GM20000 (cell line): Measurements from ENCODE around the gene CCDC102B.

Source experiments
- DNase-seq: peaks from one replicate; pipeline ENCODE4 v3.0.0; 2012; ENCODE audit warnings: low spot score
- CTCF ChIP-seq: IDR thresholded peaks from 2 replicates; pipeline ENCODE4 v1.5.1; 2012; ENCODE audit warnings: mild to moderate bottlenecking, control low read depth; ENCODE audit errors: extremely low read depth, missing control alignments

The CCDC102B gene

GRCh38 chr18:68797871-68798270 is at the start of gene CCDC102B:
Gene CCDC102B (plus strand): TSS chr18:68798080. CDS start chr18:68836764, 38,684 bp downstream.
- no peak for DNase-seq
- no peak for TF ChIP-seq CTCF

- TF ChIP-seq CTCF: no peak
- DNase-seq: no peak
Observed at GRCh38 chr18:68757126-68757525, 40.8 kb upstream of the CCDC102B start.

GRCh38 chr18:68759308-68759707 is 38.6 kb upstream of the CCDC102B start:
- no peak for TF ChIP-seq CTCF
- DNase-seq: no peak

- no peak for DNase-seq
- no peak for TF ChIP-seq CTCF
Observed at GRCh38 chr18:68763083-68763482, 34.8 kb upstream of the CCDC102B start.

GRCh38 chr18:68764016-68764415 is 33.9 kb upstream of the CCDC102B start:
- DNase-seq: no peak
- TF ChIP-seq CTCF: no peak

GRCh38 chr18:68766433-68766832 is 31.4 kb upstream of the CCDC102B start:
- TF ChIP-seq CTCF: no peak
- DNase-seq: no peak

GRCh38 chr18:68769461-68769860 is 28.4 kb upstream of the CCDC102B start:
- no peak for TF ChIP-seq CTCF
- DNase-seq: no peak
